ENCODE results near the gene PTTG1IP.

DNA sequence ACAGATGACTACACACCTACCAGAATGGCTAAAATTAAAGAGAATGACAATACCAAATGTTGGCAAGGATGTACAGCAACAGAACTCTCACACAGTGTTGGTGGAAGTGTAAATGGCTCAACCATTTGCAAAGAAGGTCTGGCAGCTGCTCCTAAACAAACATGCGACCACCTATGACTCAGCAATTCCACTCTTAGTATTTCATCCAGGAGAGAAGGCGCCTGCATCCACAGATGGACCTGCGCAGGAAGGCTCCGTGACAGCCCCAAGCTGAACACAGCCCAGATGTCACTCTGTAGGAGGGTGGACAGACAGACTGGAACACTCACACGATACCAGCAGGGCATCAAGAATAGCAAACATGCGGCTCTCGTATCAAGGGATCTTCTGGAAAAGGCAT, 6.7 kb downstream of the PTTG1IP start:
- no peak for TF ChIP-seq POLR2A (IDR thresholded peaks at IDR 0.05)
- TF ChIP-seq, protein P1, sequence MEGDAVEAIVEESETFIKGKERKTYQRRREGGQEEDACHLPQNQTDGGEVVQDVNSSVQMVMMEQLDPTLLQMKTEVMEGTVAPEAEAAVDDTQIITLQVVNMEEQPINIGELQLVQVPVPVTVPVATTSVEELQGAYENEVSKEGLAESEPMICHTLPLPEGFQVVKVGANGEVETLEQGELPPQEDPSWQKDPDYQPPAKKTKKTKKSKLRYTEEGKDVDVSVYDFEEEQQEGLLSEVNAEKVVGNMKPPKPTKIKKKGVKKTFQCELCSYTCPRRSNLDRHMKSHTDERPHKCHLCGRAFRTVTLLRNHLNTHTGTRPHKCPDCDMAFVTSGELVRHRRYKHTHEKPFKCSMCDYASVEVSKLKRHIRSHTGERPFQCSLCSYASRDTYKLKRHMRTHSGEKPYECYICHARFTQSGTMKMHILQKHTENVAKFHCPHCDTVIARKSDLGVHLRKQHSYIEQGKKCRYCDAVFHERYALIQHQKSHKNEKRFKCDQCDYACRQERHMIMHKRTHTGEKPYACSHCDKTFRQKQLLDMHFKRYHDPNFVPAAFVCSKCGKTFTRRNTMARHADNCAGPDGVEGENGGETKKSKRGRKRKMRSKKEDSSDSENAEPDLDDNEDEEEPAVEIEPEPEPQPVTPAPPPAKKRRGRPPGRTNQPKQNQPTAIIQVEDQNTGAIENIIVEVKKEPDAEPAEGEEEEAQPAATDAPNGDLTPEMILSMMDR (IDR thresholded peaks at IDR 0.05) = no peak

Measured in prostate gland (tissue), 2 donors.